Endothelial cell of umbilical vein (primary cell): ENCODE measurements around the gene ACTR1A. TPM values are rescaled to one million over a fixed set of nuclear protein-coding genes. Genes with fewer than 3 reads are reported as not detected.

ENCODE experiments used
- BruUV-seq: library from RNA; stranded (reverse); fragments of 400-500 nt; replicated peaks from 2 replicates; lab custom pipeline; 2021; lab: Mats Ljungman, UMichigan
- CTCF ChIA-PET: fragments of 300-600, 350-600 bp; sonication (Branson Sonifier 250); formaldehyde crosslinking; loops from one replicate; lab custom pipeline; 2021; ENCODE audit warnings: antibody characterized with exemption, inconsistent platforms; lab: Charles Lee
- POLR2A ChIA-PET: fragments of 300-600, 350-600 bp; sonication (Branson Sonifier 250); formaldehyde crosslinking; loops from one replicate; lab custom pipeline; 2021; ENCODE audit warnings: antibody characterized with exemption, inconsistent platforms; lab: Charles Lee
- DNase-seq: peaks from one replicate; pipeline ENCODE4 v3.0.0-alpha.2; 2011; ENCODE audit warnings: low read depth, low spot score
- FAIRE-seq: peaks from 2 replicates; lab custom pipeline; 2011; peaks lifted over from hg19 to GRCh38; lab: Jason Lieb, UNC
- H2AFZ ChIP-seq: 2 replicates; pipeline ENCODE4 v1.6.0; 2012; ENCODE audit warnings: low read depth, low read length, control low read depth, inconsistent platforms
- H3K27ac ChIP-seq: 2 replicates; pipeline ENCODE4 v1.5.1; 2011; ENCODE audit warnings: low read depth, mild to moderate bottlenecking, control low read depth, low read length, moderate library complexity; ENCODE audit not compliant: insufficient read depth
- H3K27me3 ChIP-seq, 2 experiments: 2 replicates each; pipeline versions ENCODE4 v1.6.0 to v1.6.1; 2011; ENCODE audit warnings: low read length in 2 of 2, mixed read lengths in 1 of 2; ENCODE audit not compliant: control insufficient read depth in 2 of 2, insufficient read depth in 2 of 2
- H3K36me3 ChIP-seq, 2 experiments: 2 replicates in 1 of 2; 3 replicates in 1 of 2; pipeline ENCODE4 v1.5.1; 2011; ENCODE audit warnings: low read length in 2 of 2, mild to moderate bottlenecking in 1 of 2, moderate library complexity in 1 of 2; ENCODE audit not compliant: control insufficient read depth in 2 of 2, insufficient read depth in 2 of 2; ENCODE audit errors: extremely low read depth in 1 of 2
- H3K4me1 ChIP-seq: 3 replicates; pipeline ENCODE4 v1.5.1; 2011; ENCODE audit warnings: mild to moderate bottlenecking, low read length; ENCODE audit not compliant: control insufficient read depth, insufficient read depth; ENCODE audit errors: extremely low read depth
- H3K4me2 ChIP-seq: 2 replicates; pipeline ENCODE4 v1.6.1; 2011; ENCODE audit warnings: low read length, control low read depth, mixed read lengths; ENCODE audit not compliant: insufficient read depth
- H3K4me3 ChIP-seq, 3 experiments: fragments of 200-600 bp in 1 of 3; sonication (generic), shearing (Covaris generic) in 1 of 3; replicated peaks in 1 of 3; 2 replicates each; pipeline ENCODE4 v1.5.1; 2011 to 2016; ENCODE audit warnings: control low read depth in 3 of 3, low read length in 3 of 3, mild to moderate bottlenecking in 2 of 3, inconsistent platforms in 1 of 3, low read depth in 1 of 3, moderate library complexity in 1 of 3; ENCODE audit not compliant: insufficient read depth in 1 of 3
- H3K79me2 ChIP-seq: 2 replicates; pipeline ENCODE4 v1.6.0; 2012; ENCODE audit warnings: low read length, inconsistent platforms; ENCODE audit not compliant: control insufficient read depth, insufficient read depth
- H3K9ac ChIP-seq: replicated peaks from 2 replicates; pipeline ENCODE3; 2011; ENCODE audit warnings: low read length, control low read depth; ENCODE audit not compliant: insufficient read depth; ENCODE audit errors: extremely low read depth
- H3K9me1 ChIP-seq: replicated peaks from 3 replicates; pipeline ENCODE4 v1.6.0; 2011; ENCODE audit warnings: mild to moderate bottlenecking, low read length; ENCODE audit not compliant: control insufficient read depth, insufficient read depth; ENCODE audit errors: extremely low read depth
- H3K9me3 ChIP-seq: replicated peaks from 2 replicates; pipeline ENCODE4 v1.5.1; 2012; ENCODE audit warnings: low read length, inconsistent platforms; ENCODE audit not compliant: control insufficient read depth, insufficient read depth
- H4K20me1 ChIP-seq: replicated peaks from 2 replicates; pipeline ENCODE3; 2011; ENCODE audit warnings: mild to moderate bottlenecking, low read length; ENCODE audit not compliant: control insufficient read depth, insufficient read depth; ENCODE audit errors: extremely low read depth
- CTCF ChIP-seq, 2 donors: IDR thresholded peaks; 1 replicate in 1 of 2; 2 replicates in 1 of 2; pipeline ENCODE4 v1.5.1; 2011; ENCODE audit warnings: low read length in 2 of 2, mild to moderate bottlenecking in 2 of 2, moderate library complexity in 2 of 2, control low read depth in 1 of 2, inconsistent platforms in 1 of 2, low read depth in 1 of 2; ENCODE audit not compliant: insufficient read depth in 1 of 2; ENCODE audit errors: extremely low read depth in 1 of 2
- EZH2 ChIP-seq: IDR thresholded peaks from 2 replicates; pipeline ENCODE4 v1.6.1; 2012; ENCODE audit warnings: borderline replicate concordance, low read depth, mild to moderate bottlenecking, moderate library complexity, low read length, inconsistent platforms; ENCODE audit not compliant: severe bottlenecking
- FOS ChIP-seq: IDR thresholded peaks from 2 replicates; pipeline ENCODE4 v1.6.1; 2011; ENCODE audit warnings: mild to moderate bottlenecking, low read length, moderate library complexity, borderline replicate concordance; ENCODE audit not compliant: insufficient read depth
- GATA2 ChIP-seq: IDR thresholded peaks from 2 replicates; pipeline ENCODE4 v1.7.0; 2011; ENCODE audit warnings: low read depth, mild to moderate bottlenecking, moderate library complexity, mixed read lengths, low read length; ENCODE audit not compliant: insufficient read length, insufficient read depth
- JUN ChIP-seq: IDR thresholded peaks from 2 replicates; pipeline ENCODE4 v1.6.1; 2011; ENCODE audit warnings: borderline replicate concordance, low read depth; ENCODE audit not compliant: insufficient read length, insufficient read depth
- MAX ChIP-seq: IDR thresholded peaks from 2 replicates; pipeline ENCODE4 v1.6.1; 2011; ENCODE audit not compliant: insufficient read depth, insufficient read length
- MYC ChIP-seq: IDR thresholded peaks from one replicate; pipeline ENCODE4 v1.6.1; 2011; ENCODE audit warnings: mild to moderate bottlenecking, low read depth, low read length
- POLR2A ChIP-seq: IDR thresholded peaks from 2 replicates; pipeline ENCODE4 v1.6.1; 2012; ENCODE audit warnings: low read depth, mild to moderate bottlenecking, control low read depth, low read length
- POLR2AphosphoS5 ChIP-seq: IDR thresholded peaks from 2 replicates; pipeline ENCODE4 v1.6.1; 2012; ENCODE audit warnings: low read depth, mild to moderate bottlenecking, control low read depth, low read length, moderate library complexity; ENCODE audit not compliant: insufficient read depth
- dilution Hi-C: fragments of 300-500 bp; cut with MboI; formaldehyde crosslinking; loops from one replicate; pipeline ENCODE4 v1.15.0; 2019; ENCODE audit warnings: low sequenced_read_pairs; ENCODE audit not compliant: extremely low pct_ligation_motif_present
- intact Hi-C: fragments of 100-400 bp; cut with micrococcal nuclease; formaldehyde crosslinking; loops from one replicate; pipeline ENCODE4 v1.10.0; 2022
- polyA plus RNA-seq, 4 experiments: library from polyadenylated mRNA; depleted of rRNA in 3 of 4; stranded (reverse) in 3 of 4; unstranded in 1 of 4; fragments of >200 nt; gene quantifications; 2 replicates each; pipeline versions ENCODE4 v1.2.1 to v1.2.3, GENCODE V29; 2011 to 2012; ENCODE audit warnings: missing spikeins in 1 of 4
- total RNA-seq: library from RNA; stranded (reverse); gene quantifications from 2 replicates; pipeline ENCODE4 v1.2.3, GENCODE V29; 2021

ACTR1A gene
- total and polyA plus RNA-seq, 2 donors (not counting 3 experiments of a cell fraction or from before 2014, with no cell fraction given): 155 to 164 TPM

DNA sequence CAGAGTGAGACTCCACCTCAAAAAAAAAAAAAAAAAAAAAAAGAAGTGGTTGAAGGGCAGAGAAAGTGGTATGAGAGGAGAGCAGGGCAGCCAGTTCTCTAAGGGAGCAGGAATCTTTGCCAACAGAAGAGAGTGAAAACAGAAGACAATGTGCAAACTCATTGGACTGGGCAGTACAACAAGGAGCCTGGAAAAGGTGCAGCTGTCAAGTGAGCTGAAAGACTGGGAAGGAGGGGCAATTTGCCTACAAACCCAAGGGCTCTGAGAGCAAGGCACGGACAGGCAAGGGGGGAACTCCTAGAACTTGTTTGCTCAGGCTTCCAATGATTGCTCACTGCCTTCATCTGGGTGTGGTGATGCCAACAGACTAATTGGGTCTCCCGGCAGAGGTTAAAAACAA, 9.5 kb downstream of the ACTR1A start:
- no peak for TF ChIP-seq MYC
- no peak for TF ChIP-seq CTCF (IDR thresholded peaks at IDR 0.05; ENCODE audit: extremely low read depth in 1 of 2, insufficient read depth in 1 of 2, low read depth in 1 of 2, low read length in 2 of 2)
- no peak for TF ChIP-seq EZH2
- TF ChIP-seq JUN: no peak
- TF ChIP-seq MAX: no peak
- TF ChIP-seq POLR2AphosphoS5: no peak
- TF ChIP-seq POLR2A: no peak
- no peak for TF ChIP-seq FOS
- no peak for TF ChIP-seq GATA2
- no peak overlapping the region for H3K4me2 ChIP-seq
- no peak overlapping the region for H3K4me3 ChIP-seq
- H2AFZ ChIP-seq: no peak overlapping the region
- H3K9me1 ChIP-seq: no peaks in the 10 kb centered on the region
- H3K79me2 ChIP-seq: peaks cover 69% of the 10 kb centered on the region
- BruUV-seq: no TSS peak
- no peak overlapping the region for H3K27ac ChIP-seq
- no peaks in the 10 kb centered on the region for H3K4me1 ChIP-seq
- H3K9ac ChIP-seq: no peak overlapping the region
- dilution Hi-C loops: no loop called here
- DNase-seq (no peak), FAIRE-seq (no peak)
- H4K20me1 ChIP-seq: peaks cover 10% of the 10 kb centered on the region
- H3K9me3 ChIP-seq: no peaks in the 10 kb centered on the region
- intact Hi-C loops: no loop called here
- CTCF ChIA-PET: interaction anchor here (0.9 kb wide), 1 partner anchor 12 kb away, joined by 3 read pairs; no protein-coding TSS in a partner anchor
- H3K36me3 ChIP-seq: peaks cover 13 to 17% of the 10 kb centered on the region in 2 experiments
- POLR2A ChIA-PET: no interaction called here
- no peaks in the 10 kb centered on the region for H3K27me3 ChIP-seq
